Suprapubic skin (tissue), 4 donors: Measurements from ENCODE around the gene OGA.

Experiments
- EP300 ChIP-seq: sonication (generic); formaldehyde crosslinking; IDR thresholded peaks from one replicate; pipeline ENCODE4 v1.6.1; 2017; ENCODE audit warnings: antibody characterized with exemption
- POLR2A ChIP-seq, 2 donors: fragments of 450-650 bp; IDR thresholded peaks; one replicate each; pipeline ENCODE4 v1.6.1; 2017; ENCODE audit warnings: antibody characterized with exemption in 2 of 2, mild to moderate bottlenecking in 2 of 2, moderate library complexity in 2 of 2
- POLR2AphosphoS5 ChIP-seq, 3 donors: sonication (generic); formaldehyde crosslinking; IDR thresholded peaks; one replicate each; pipeline ENCODE4 v1.6.1; 2017; ENCODE audit warnings: antibody characterized with exemption in 3 of 3
- TF ChIP-seq, protein P1 (sequence below), 2 donors: fragments of 200-600 bp in 1 of 2; fragments of 450-650 bp in 1 of 2; sonication (generic) in 1 of 2; IDR thresholded peaks; one replicate each; pipeline ENCODE4 v1.5.1; 2016 to 2019; ENCODE audit warnings: antibody characterized with exemption in 2 of 2, mild to moderate bottlenecking in 1 of 2, moderate library complexity in 1 of 2

DNA sequence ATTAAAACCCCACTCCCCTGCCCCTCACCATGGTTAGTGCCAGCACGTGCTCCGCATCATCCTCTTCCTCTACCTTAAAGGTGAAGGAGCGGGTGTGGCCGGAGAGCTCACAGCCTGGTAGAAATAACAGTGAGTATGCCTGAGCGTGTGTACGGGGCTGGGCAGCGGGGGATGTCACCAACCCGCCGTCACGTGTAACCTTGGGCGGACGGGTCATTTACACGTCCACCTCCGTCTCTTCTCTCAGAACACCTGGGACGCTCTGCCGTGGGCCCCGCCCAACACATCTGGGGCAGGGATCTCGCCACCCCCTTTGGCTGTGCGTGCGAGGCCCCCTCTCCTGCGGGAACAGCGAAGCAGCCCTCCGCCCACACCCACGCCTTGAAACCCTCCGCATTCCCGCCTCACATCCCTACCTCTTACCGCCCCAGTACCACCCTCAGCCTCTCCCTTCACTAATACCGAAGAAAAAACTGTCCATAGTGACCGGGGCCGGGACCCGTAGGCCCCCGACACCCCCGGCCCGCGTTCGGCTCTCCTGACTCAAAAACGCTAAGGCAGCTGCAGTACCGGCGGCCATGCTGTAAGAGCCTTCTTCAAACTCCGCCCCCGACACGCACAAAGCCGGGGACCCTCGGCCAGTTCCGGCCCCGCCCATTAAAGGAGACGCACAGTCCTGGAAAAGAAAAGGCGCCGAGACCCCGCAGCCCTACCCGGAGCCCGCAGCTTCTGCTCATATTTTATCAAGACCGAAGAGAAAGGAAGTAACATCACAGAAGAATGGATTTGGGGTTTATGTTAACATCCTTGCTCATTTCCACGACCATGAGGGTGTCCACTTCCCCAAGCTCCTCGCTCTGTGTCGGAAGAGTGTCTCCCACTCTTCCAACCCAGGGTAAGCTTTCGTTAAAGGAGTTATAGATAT is 35.2 kb downstream of the OGA start, which contains the start of gene NPM3:
- TF ChIP-seq, protein P1, sequence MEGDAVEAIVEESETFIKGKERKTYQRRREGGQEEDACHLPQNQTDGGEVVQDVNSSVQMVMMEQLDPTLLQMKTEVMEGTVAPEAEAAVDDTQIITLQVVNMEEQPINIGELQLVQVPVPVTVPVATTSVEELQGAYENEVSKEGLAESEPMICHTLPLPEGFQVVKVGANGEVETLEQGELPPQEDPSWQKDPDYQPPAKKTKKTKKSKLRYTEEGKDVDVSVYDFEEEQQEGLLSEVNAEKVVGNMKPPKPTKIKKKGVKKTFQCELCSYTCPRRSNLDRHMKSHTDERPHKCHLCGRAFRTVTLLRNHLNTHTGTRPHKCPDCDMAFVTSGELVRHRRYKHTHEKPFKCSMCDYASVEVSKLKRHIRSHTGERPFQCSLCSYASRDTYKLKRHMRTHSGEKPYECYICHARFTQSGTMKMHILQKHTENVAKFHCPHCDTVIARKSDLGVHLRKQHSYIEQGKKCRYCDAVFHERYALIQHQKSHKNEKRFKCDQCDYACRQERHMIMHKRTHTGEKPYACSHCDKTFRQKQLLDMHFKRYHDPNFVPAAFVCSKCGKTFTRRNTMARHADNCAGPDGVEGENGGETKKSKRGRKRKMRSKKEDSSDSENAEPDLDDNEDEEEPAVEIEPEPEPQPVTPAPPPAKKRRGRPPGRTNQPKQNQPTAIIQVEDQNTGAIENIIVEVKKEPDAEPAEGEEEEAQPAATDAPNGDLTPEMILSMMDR (IDR thresholded peaks at IDR 0.05): no peak
- TF ChIP-seq EP300 (no peak), POLR2A (IDR thresholded peaks at IDR 0.05) (no peak), POLR2AphosphoS5 (IDR thresholded peaks at IDR 0.05) (no peak)
